GM21381 (cell line): Measurements from ENCODE around the gene GDI1.

ENCODE experiments used
- ATAC-seq: cut with Tn5 transposase; IDR thresholded peaks from one replicate; pipeline ENCODE4 v1.9.1; 2021; ENCODE audit warnings: mild to moderate bottlenecking, moderate library complexity; ENCODE audit not compliant: unreplicated experiment

GDI1 gene

GRCh38 chrX:154408659-154409221 lies 28.2 kb upstream of the GDI1 start:
- ATAC-seq = no peak

DNA sequence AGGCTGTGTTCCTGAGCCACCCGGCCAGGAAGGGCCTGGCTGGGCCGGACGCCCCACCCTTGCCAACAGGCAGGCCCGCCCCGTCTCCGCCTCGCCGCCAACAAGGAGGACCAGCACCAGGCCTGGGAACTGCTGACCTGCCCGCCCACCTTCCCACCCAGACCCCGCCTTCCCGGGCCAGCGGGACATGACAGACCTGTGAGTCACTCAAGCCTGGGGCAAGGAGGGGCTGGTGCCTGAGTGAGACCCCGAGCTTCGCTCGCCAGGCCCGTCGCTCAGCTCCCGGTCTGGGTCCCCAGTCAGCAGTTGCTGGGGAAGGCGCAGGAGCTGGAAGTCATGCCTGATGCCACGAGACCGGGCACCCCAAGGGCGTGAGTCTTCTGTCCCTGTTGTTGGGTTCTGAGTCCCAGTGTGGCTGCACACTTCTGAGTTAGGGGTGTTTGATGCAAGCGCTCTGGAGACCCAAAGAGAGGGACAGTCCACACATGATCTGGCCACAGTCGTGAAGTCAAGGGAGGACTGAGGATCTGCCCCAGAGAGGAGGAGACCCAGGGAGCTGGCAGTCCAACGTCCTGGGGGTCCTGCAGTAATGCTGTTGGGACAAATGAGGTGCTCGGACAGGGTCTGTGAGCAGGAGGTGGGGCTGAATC lies 27.6 kb upstream of the GDI1 start, which contains the start of gene DNASE1L1:
Gene DNASE1L1 (minus strand): TSS at position 33 of the 650 bp plus-strand sequence. CDS start 3,686 bp downstream, outside the sequence.
- no peak for ATAC-seq

DNA sequence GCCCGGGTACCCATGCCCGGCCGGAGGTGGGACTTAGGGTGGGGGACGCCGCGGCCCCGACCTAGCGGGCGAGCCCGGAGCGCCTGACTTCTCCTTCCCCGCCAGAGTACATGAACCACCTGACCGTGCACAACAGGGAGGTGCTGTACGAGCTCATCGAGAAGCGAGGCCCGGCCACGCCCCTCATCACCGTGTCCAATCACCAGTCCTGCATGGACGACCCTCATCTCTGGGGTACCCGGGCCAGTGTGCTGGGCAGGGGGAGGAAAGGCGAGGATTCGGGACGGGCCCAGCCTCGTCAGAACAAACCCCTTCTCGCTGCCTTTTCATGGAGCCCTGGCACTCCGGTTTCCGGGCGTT lies 25.0 kb upstream of the GDI1 start:
- peak; percentile 47 for ATAC-seq

GRCh38 chrX:154412468-154412867 lies 24.5 kb upstream of the GDI1 start:
- ATAC-seq = no peak

DNA sequence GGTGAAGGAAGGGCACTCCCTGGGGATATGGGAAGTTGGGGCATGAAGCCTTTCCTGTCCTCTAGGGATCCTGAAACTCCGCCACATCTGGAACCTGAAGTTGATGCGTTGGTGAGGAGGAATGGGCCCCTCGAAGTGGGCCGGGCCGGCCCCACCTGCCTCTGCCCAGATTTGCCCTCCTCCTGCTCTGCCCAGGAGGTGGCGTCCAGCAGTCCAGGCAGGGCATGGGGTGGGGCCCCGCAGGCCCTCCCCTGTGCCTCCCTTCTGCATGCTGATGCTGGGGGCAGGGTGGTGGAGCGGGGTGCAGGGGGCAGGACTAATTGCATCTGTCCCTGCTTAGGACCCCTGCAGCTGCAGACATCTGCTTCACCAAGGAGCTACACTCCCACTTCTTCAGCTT lies 23.8 kb upstream of the GDI1 start:
- ATAC-seq = no peak

DNA sequence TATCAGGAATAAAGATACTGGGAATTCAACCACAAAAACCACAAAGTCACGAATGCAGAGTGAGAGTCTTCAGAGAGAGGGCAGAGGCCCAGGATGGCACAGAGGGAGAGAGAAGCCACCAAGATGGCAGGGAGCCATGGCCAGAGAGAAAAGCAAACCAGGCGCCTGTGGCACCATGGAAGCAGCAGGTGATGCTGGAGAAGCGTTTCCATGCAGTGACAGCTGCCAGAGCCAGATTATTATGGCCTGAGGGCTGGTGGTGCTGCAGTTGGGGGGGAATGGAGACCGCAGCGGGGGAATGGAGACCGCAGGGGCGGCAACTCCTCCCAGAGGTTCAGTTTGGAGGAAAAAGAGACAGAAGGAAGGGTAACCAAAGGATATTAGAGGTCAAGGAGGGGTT lies 19.8 kb upstream of the GDI1 start:
- no peak for ATAC-seq

GRCh38 chrX:154419189-154419588 lies 17.8 kb upstream of the GDI1 start:
- ATAC-seq = no peak

DNA sequence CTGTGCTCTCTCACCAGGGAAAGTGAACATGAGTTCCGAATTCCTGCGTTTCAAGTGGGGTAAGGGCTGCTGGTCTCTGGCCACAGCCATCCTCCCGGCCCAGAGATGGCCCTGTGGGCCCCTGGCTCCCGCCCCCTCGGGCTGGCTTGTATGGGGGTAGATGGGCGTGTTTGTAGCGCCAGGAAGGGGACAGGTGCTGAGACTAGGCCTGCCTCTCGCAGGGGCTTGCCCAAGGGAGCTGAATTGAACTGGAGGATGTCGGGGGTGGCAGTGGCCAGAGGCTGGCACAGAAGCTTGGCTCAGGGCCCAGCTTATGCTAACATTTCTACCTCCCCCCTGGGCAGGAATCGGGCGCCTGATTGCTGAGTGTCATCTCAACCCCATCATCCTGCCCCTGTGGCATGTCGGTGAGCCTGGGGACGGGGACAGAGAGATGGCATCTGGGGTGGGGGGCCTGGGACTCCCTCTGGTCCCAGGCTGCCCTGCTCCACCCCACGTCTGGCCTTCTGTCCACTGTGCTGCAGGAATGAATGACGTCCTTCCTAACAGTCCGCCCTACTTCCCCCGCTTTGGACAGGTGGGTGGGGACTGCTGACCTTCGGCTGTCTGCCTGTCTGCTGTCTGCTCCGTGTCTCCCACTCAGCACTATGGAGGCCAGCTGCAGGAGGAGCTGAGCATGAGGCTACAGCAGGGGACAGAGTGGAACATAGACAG lies 17.1 kb upstream of the GDI1 start:
- no peak for ATAC-seq

- ATAC-seq = no peak
Observed at GRCh38 chrX:154420402-154420756, 16.6 kb upstream of the GDI1 start.

DNA sequence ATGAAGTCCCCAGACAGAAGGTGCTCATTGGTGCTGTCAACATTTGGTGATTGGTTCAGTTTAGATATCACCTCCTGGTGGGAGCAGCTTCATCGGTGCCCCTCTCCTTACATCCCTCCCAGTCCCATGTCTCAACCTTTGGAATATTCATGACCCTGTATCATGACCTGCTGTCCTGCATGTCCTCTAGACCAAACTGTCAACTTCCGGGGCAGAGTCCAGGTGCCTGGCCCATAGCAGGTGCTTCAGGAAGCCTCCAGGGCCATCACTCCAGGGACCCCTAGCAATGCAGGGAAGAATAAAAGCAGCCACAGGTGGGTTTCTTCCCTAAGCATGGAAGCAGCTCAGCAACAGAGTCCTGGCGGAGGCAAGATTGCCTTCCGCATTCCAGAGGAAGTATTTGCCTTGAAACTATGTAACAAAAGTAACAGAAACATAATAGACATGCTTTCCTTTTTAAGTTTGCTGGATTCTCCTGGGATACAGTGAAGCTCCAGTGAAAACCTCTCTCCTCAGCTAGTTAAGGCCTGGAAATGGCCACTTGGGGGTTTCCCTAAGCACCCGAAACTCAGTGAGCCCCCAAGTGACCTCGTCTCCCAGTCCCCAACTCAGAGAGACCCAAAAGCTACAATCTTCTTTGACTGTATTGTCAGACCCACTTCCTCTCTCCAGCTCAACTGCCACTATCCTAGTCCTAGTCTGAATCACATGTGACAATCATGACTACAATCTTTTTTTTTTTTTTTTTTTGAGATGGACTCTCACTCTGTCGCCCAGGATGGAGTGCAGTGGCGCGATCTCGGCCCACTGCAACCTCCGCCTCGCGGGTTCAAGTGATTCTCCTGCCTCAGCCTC lies 9.8 kb upstream of the GDI1 start:
- no peak for ATAC-seq

GRCh38 chrX:154428176-154429171 lies 8.5 kb upstream of the GDI1 start, which contains the start of gene ATP6AP1:
TSS of gene ATP6AP1 (plus strand) at chrX:154428677. CDS start at chrX:154428693, 16 bp downstream.
- ATAC-seq = peak; percentile 97

GRCh38 chrX:154429711-154430110 lies 7.2 kb upstream of the GDI1 start:
- no peak for ATAC-seq

DNA sequence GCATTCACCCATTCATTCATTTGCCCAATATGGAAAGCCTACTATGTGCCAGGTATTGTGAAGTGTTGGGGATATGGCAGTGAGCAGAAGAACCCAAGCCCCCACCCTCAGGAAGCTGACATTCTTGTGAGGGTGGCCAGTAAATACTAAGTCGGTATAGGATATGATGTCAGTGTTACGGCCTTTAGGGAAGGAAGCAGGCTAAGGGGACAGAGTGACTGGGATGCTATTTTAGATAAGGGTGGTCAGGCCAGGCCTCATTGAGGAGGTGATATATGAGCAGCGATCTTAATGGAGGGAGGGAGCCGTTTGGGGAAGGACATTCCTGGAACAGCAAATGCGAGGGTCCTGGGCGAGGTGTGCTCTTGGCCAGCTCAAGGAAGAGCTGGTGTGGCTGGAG lies 6.5 kb upstream of the GDI1 start:
- ATAC-seq = no peak

DNA sequence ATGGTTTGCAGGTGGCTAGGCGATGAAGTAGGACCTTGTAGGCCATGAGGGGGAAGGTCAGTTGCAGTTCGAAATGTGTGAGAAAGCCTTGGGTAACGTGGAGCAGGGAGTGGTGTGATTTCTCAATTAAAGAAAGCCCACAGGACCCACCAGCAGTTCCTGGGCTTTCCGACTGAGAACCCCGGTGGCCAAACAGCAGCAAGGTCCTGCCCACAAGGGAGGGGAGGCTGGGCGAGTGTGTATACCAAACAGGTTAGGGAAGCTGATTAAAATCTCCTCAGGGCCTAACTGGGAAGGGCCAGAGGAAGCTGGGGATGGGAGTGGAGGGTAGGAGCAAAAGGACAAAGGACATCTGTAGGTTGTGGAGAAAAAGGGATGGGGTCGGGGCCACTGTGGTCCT lies 6.0 kb upstream of the GDI1 start:
- ATAC-seq = no peak

DNA sequence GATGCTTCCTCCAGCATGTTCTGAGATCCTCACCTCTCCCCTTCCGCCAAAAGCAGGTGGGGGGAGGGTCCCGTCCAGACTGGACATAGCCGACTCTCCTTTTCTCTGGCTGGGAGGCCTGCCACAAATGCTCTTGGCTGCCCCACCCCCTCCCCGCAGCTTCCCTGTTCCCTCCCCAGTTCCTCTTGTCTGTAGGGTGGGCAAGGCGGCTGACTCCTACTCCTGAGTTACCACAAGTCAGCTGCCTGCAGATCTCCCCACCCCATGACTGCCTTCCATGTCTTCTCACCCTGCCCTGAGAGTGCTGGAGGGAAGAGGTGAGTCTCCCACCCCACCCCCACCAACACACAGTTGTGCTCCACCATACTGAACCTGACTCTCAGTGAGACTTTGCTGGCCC lies 5.6 kb upstream of the GDI1 start:
- ATAC-seq = no peak

DNA sequence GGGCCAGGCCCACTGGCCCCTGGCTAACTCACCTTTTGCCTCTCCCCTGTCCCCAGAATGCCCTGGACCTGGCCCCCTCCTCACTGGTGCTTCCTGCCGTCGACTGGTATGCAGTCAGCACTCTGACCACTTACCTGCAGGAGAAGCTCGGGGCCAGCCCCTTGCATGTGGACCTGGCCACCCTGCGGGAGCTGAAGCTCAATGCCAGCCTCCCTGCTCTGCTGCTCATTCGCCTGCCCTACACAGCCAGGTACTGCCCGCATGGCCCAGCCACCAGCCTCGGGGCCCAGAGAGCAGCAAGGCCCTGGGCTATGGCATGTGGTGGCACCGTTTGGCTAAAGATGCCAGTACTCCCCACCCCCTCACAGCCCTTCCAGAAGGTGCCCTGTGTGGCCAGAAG lies 4.7 kb upstream of the GDI1 start:
- ATAC-seq = no peak

DNA sequence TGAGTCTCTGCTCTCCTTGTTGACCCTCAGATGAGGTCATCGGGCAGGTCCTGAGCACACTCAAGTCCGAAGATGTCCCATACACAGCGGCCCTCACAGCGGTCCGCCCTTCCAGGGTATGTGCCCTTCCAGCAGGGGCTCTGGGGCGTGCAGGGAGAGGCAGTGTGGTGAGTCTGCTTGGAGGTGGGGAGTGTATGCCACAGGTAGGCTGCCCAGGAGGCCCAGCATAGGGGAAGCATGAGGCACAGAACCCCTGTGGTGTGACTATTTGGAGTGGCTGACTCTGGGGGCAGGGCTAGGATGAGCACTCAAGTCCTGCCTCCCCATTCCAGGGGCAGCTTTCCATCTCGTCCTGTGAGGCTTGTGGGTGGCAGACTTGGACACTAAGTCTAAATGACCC lies 3.3 kb upstream of the GDI1 start:
- no peak for ATAC-seq

GRCh38 chrX:154434394-154435168 lies 2.4 kb upstream of the GDI1 start:
- ATAC-seq = no peak

DNA sequence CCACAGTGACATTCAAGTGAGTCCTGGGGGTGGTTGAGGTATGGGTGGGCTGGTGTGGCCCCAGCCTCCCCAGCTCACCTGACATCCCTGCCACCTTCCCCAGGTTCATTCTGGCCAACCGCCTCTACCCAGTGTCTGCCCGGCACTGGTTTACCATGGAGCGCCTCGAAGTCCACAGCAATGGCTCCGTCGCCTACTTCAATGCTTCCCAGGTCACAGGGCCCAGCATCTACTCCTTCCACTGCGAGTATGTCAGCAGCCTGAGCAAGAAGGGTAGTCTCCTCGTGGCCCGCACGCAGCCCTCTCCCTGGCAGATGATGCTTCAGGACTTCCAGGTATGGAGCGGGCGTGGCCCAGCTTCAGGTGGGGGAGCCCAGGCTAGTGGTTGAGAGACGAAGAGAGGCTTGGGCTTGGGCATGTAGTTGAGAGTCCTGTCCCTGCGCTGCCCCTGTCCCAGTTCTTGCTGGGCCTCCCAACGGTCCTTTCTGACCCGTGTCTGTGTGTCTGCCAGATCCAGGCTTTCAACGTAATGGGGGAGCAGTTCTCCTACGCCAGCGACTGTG lies 1.7 kb upstream of the GDI1 start:
- ATAC-seq = no peak
